ENCODE results near the gene DSCAML1.

The DSCAML1 gene

DNA sequence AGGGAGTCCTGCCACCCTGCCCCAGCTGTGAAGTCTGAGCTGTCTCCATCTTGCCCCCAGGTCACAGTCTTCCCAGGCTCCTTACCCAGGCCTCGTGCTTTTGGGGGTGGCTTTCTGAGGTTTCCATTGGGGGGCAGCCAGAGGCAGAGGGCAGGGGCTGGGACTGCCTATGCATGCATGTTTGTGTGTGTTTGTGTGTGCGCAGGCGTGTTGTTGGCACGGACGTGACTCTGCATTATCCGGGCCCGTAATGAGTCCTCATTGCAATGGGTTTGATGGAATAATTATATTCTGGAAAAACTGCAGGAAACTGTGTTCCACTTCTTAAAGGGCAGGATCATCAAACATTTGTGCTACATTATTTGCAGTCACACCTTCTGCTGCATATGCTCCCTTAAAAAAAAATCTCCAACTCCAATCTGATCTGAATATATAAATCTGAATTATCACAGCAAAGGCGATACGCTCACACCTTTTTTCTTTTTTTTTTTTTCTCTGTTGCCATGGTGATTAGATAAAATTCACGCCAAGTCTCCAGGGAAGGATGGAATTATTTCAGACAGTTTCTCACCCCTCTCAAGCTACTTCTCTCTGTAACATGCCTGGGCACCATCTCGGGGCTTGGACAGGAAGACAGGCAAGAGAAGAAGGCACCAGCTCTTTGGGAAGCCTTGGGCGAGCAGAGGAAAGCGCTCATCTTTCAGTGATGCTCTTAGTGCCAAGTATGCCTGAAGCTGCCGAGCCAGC is 45.9 kb downstream of the DSCAML1 start:
- no peaks in the 10 kb centered on the region for H3K27me3 Mint-ChIP-seq
- no peak for ATAC-seq
- no peak for DNase-seq
- H3K4me1 Mint-ChIP-seq = no peaks in the 10 kb centered on the region
- no peak overlapping the region for H3K27ac Mint-ChIP-seq
- H3K4me3 Mint-ChIP-seq = no peak overlapping the region
- H3K36me3 Mint-ChIP-seq (ENCODE audit: low read depth) = no peaks in the 10 kb centered on the region
- H3K9me3 Mint-ChIP-seq = no peaks in the 10 kb centered on the region

DNA sequence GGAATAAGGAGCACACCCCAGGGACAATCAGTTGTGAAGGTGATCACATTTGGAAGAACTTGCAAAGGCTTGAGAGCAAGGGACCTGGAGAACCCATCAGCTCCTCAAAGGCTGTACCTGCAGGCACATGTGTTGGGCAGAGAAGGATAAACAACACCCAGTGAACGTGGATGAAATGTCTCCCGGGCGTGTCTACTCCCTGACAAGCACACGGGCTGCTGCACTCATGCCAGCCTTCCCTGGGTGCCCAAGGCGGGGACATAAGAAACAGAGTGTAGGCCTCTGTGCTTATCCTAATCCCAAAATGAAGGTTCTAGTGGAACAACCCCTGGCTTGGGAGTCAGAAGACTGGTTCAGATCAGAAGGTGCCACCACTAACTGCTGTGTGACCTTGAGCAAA is 46.7 kb downstream of the DSCAML1 start:
- Mint-ChIP-seq H3K4me1 (no peaks in the 10 kb centered on the region), H3K36me3 (ENCODE audit: low read depth) (no peaks in the 10 kb centered on the region), H3K27ac (no peak overlapping the region), H3K9me3 (no peaks in the 10 kb centered on the region), H3K27me3 (no peaks in the 10 kb centered on the region), H3K4me3 (no peak overlapping the region)
- DNase-seq (no peak), ATAC-seq (no peak)

DNA sequence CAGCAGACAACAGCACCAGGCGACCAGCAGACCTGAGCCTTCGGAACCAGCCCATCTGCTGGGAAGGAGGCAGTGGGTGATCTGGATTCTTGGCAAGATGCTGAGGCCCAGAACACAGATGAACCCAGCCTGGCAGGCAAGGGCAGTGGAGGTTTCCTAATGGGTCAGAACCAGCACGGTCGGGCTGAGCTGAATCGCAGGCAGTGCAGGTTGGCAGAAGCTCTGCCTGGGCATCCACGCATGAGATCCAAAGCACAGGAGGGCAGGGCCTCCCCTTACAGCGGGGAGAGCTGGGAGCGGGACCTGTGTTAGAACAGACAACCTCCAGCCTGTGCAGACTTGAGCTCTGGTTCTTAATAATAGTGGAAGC is 47.5 kb downstream of the DSCAML1 start:
- H3K9me3 Mint-ChIP-seq = no peaks in the 10 kb centered on the region
- no peaks in the 10 kb centered on the region for H3K36me3 Mint-ChIP-seq (ENCODE audit: low read depth)
- H3K27ac Mint-ChIP-seq = no peak overlapping the region
- H3K4me1 Mint-ChIP-seq = no peaks in the 10 kb centered on the region
- H3K4me3 Mint-ChIP-seq = no peak overlapping the region
- DNase-seq (no peak), ATAC-seq (no peak)
- H3K27me3 Mint-ChIP-seq = no peaks in the 10 kb centered on the region

DNA sequence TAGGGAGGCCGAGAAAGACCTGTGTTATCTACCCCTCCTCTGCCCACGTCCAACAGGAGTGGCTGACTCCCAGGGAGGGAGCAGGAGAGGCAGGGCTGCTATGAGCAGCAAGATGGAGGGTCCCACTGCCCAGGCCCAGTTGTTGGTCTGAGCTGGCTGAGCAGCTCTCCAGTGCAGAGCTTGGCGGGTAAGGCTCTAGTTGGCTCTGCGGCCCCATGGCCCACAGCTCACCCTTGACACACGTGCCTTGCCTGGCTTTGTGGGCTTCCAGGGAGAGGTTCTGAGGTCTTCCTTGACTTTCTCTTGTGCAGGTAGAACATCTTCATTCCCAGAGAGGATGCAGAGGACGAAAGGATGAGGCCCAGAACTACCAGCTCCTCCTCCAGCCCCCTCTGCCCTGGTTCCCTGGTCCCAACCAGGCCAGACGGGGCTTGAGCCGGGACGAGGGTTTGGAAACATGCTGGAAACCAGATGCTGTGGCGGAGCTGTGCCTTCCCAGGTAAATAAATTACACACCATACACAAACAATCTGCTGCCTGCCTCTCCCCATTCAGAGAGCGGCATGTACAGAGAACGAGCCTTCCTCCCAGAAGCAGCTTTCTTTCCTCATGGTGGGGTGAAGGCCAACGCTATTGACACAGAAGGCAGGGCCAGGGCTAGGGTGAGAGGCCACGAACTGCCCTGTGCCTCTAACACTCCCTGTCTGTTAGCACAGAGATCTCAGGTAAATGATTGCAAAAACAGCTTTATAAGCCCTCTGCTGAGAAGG is 48.1 kb downstream of the DSCAML1 start:
- ATAC-seq = no peak
- Mint-ChIP-seq H3K4me3 (no peak overlapping the region), H3K9me3 (no peaks in the 10 kb centered on the region), H3K27ac (no peak overlapping the region), H3K27me3 (no peaks in the 10 kb centered on the region), H3K4me1 (no peaks in the 10 kb centered on the region), H3K36me3 (ENCODE audit: low read depth) (no peaks in the 10 kb centered on the region)
- DNase-seq = no peak

DNA sequence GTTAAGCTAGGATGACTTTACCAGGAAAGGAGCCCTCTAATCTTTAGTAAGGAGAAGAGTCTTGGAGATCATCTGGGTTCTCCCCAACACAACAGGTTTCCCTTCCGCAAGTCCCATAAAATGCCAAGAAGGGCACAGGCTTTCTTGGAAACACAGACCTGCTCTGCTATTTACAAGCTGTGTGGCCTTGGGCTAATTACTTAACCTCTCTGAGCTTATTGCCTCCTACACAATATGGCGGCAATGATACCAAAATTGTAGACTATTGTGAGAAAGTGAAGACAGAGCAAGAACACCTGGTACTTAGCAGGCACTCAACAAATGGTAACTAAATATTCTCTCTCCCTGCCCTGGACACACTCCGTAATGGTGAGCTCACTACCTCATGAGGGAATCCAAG is 49.1 kb downstream of the DSCAML1 start:
- Mint-ChIP-seq H3K27me3 (no peaks in the 10 kb centered on the region), H3K4me3 (no peak overlapping the region), H3K36me3 (ENCODE audit: low read depth) (no peaks in the 10 kb centered on the region), H3K9me3 (no peaks in the 10 kb centered on the region), H3K27ac (no peak overlapping the region), H3K4me1 (no peaks in the 10 kb centered on the region)
- no peak for ATAC-seq
- DNase-seq = no peak

DNA sequence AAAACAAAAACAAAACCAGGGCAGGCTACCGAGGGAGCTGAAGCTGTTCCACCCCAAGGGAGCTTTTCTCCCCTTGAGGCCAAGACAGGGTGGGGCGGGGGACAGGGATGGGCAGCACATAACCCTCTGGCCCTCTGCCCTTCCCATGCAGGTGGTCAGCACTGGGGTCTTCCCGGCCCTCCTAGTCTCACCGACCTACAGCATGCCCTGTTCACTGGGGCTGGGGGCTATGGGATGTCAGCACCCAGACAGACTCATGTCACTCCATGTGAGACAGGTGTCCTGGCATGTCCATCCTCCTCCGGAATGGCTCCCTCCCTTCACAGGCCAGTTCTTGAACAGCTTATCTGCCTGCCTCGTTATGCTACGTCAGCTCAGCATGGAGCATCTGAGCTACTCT is 51.7 kb downstream of the DSCAML1 start:
- Mint-ChIP-seq H3K36me3 (ENCODE audit: low read depth) (no peaks in the 10 kb centered on the region), H3K4me1 (no peaks in the 10 kb centered on the region), H3K9me3 (no peaks in the 10 kb centered on the region), H3K27me3 (peaks cover 5% of the 10 kb centered on the region), H3K27ac (no peak overlapping the region), H3K4me3 (no peak overlapping the region)
- DNase-seq = no peak
- ATAC-seq = no peak

DNA sequence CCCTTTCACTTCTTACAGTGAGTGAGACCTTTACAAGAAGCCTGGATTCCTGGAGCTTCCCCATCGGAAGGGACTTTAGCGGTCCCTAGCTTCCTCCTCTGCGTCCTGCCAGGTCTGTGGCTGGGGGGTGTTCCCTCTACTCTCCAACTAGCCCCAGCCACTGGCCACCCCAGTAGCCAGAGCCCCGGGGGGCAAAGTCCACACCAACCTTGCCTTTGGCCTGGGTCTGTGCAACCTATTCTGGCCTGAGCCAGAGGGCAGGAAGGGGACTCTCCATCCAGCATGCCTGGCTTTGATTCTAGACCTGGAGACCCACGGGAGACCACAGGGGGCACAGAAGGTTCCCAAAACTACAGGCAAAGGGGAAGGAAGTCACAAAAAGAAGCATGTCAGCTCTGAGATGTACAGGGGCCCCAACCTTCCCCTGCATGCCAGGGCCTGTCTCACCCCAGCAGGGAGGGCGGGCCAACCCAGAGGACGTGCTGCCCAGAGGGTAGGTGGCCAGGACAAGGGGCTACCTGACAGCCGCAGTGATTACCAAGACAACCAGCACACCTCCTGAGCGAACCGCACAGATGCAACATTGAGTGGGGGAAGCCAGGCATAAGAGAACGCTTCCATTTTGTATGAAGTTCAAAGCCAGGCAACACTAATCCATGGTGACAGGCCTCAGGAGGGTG is 52.4 kb downstream of the DSCAML1 start:
- Mint-ChIP-seq H3K9me3 (no peaks in the 10 kb centered on the region), H3K36me3 (ENCODE audit: low read depth) (no peaks in the 10 kb centered on the region), H3K27me3 (peaks cover 5% of the 10 kb centered on the region), H3K27ac (no peak overlapping the region), H3K4me3 (no peak overlapping the region), H3K4me1 (no peaks in the 10 kb centered on the region)
- DNase-seq = no peak
- ATAC-seq = no peak

DNA sequence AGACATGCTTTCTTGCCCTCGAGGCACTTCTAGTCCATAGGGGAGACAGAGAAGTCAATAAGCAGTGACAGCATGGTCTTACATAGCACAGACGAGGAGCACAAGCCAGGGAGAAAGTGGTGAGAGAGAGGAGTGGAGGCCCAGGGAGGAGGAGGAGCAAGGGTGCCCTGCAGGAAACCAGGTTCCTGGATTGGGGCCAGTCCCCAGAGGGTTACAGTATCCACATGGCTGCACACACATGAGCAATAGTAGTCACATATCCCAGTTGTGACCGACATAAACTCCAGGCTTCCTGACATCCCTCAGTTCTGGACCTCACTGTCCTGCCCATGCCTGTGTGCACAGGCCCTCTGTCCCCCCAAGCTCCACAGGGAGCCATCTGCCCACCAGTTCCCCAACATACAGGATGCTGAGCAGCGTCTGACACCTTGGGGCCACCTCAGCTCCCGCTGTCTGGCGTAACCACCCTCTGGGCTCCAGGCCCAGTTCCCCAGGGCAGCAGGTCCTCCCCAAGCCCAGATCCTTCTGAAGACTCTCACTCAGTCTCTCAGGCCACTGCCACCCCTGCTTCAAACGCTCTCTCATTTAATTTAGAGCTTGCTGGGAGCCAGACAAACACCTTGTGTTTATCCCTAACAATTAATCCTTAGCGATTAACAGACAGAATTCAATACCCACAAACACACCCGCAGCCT is 53.7 kb downstream of the DSCAML1 start:
- no peaks in the 10 kb centered on the region for H3K4me1 Mint-ChIP-seq
- no peaks in the 10 kb centered on the region for H3K9me3 Mint-ChIP-seq
- H3K4me3 Mint-ChIP-seq = no peak overlapping the region
- ATAC-seq (no peak), DNase-seq (no peak)
- no peaks in the 10 kb centered on the region for H3K36me3 Mint-ChIP-seq (ENCODE audit: low read depth)
- H3K27me3 Mint-ChIP-seq = peaks cover 5% of the 10 kb centered on the region
- no peak overlapping the region for H3K27ac Mint-ChIP-seq

DNA sequence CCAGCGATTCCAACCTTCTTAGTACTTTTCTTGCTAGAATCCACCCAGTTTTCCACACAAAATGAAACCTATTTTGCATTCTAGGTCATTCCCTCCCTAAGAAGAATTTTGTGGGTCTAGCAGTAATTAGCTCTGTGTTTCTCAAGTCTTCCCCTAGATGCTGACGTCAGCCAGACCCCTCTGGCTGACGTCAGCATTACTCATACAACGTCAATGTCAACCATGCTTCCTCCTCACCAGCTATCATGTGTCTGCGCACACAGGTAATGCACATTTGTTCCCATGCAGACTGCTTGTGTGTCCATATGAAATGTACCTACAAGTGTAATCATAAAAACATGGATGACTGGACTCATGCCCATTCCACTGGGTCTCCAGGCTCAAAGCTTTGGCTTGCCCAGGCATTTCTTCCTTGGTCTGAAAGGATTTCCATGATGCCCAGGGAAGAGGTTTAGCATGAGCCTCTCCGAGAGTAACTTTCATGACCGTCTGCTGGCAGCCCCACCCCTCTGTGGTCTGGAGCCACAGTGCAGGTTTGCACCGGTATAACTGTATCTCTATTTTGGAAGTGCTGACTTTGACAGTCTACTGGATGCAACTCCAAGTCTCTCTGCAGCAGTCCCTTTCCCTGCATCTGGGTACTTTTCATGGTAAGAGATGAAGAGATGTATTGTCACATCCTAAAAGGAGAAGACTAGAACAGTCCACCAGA is 58.6 kb downstream of the DSCAML1 start:
- H3K4me1 Mint-ChIP-seq = no peaks in the 10 kb centered on the region
- no peaks in the 10 kb centered on the region for H3K36me3 Mint-ChIP-seq (ENCODE audit: low read depth)
- H3K9me3 Mint-ChIP-seq = no peaks in the 10 kb centered on the region
- H3K4me3 Mint-ChIP-seq = no peak overlapping the region
- H3K27me3 Mint-ChIP-seq = peaks cover 5% of the 10 kb centered on the region
- no peak for DNase-seq
- H3K27ac Mint-ChIP-seq = no peak overlapping the region
- no peak for ATAC-seq

DNA sequence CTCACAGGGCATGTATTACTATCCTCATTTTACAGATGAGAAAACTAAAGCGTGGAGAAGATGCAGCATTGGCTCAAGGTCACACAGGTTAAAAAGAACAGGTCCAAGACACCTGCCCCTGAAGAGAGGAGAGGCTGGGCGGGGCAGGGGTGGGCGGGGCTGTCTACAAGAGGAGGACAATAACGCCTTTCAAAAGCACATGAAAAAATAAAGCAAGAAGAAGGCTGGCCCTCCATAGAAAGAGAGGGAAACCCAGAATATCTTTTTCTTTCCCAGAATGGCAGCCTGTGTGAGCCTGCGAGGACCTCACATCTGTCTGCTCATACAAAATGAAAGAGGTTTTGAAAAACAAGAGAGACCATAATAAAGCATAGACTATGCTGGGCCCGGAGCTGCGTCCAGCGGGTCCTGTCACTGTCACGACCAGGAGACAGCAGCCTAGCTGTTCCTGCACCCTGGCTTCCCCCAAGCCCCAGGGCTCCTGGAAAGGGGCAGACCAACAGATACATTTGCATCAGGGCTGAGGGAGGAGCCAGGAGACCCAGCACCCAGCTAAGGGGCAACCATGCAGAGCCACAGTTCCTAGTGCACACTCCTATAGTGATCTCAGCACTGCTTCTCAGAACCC is 61.6 kb downstream of the DSCAML1 start:
- Mint-ChIP-seq H3K36me3 (ENCODE audit: low read depth) (no peaks in the 10 kb centered on the region), H3K4me1 (no peaks in the 10 kb centered on the region), H3K27ac (no peak overlapping the region), H3K9me3 (no peaks in the 10 kb centered on the region), H3K4me3 (no peak overlapping the region), H3K27me3 (no peaks in the 10 kb centered on the region)
- DNase-seq = no peak
- ATAC-seq = no peak

DNA sequence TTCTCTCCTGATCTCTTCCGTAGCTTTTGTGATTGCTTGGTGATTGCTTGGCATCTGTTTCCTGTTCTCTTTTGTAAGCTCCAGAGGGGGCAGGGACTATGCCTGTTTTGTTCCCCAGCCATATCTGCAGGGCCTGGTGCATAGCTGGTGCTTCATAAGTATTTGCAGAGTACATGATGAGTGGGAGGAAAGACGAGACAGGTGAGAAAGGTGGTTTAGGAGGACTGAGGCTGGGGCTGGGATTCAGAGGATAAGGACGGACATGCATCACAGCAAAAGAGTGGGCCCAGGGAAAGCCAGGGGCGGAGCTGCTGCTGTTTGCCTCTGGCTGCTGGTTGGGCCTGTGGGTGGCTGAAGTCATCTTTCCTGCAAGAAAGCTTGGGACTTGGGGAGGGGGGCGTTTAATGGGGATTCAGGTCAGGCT is 62.4 kb downstream of the DSCAML1 start:
- DNase-seq = no peak
- H3K27ac Mint-ChIP-seq = no peak overlapping the region
- no peaks in the 10 kb centered on the region for H3K36me3 Mint-ChIP-seq (ENCODE audit: low read depth)

DNA sequence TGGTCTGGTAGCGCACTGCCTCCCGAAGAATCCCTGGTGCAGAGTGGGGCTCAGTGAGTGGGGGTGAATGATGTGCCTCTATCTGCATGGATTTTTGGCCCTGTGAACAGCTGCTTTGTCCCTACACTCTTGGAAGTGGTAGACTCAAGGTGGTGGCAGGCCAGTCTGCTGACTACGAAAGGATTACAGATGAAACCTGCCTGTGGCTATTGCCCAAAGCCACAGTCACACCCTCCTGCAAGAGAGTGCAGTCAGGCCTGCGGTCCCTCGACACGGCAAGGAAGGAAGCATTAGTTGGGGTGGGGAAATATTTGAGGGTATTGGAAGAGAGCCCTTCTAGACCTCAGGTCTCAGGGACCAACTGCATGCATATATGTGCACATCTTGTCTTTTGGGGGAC is 63.7 kb downstream of the DSCAML1 start:
- ATAC-seq = no peak
- Mint-ChIP-seq H3K36me3 (ENCODE audit: low read depth) (no peaks in the 10 kb centered on the region), H3K27ac (no peak overlapping the region), H3K27me3 (no peaks in the 10 kb centered on the region), H3K4me1 (no peaks in the 10 kb centered on the region), H3K9me3 (no peaks in the 10 kb centered on the region), H3K4me3 (no peak overlapping the region)
- DNase-seq = no peak

More for the DNA sequence above, 62.4 kb downstream of the DSCAML1 start:
- H3K4me1 Mint-ChIP-seq = no peaks in the 10 kb centered on the region
- no peak for ATAC-seq
- H3K27me3 Mint-ChIP-seq = no peaks in the 10 kb centered on the region
- H3K9me3 Mint-ChIP-seq = no peaks in the 10 kb centered on the region
- no peak overlapping the region for H3K4me3 Mint-ChIP-seq

DNA sequence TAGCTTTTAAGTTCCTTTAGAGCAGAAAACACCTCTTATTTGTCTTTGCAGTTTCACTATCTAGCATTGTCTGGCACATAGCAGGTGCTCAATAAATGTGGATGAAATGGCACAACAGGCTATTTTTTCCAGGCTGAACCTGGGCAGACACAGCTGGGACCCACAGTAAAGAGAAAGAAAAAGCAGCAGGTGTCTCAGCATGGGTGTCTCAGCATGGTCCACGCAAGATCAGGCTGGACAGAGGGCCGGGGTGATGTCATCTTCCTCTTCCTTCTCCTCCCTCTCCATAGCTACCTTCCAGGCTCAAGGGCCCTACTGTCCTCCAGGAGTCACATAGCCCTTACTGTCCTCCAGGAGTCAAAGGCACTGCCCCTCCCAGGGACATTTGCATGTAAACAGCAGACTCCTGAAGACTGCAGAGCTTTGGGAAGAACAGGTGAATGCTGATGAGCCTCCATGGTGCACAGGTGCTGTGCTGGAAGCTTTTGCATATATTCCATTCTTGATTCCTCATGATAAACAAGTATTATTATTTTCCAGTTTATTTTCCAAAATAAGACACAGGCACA is 65.2 kb downstream of the DSCAML1 start:
- Mint-ChIP-seq H3K27me3 (no peaks in the 10 kb centered on the region), H3K27ac (no peak overlapping the region), H3K9me3 (no peaks in the 10 kb centered on the region), H3K4me1 (no peaks in the 10 kb centered on the region), H3K36me3 (ENCODE audit: low read depth) (no peaks in the 10 kb centered on the region), H3K4me3 (no peak overlapping the region)
- ATAC-seq (no peak), DNase-seq (no peak)
